NCI-H2107 treated with DMSO at 0.1 percent for 48 hours (cell line): ENCODE measurements around the gene GARNL3.

Experiments
- DNase-seq: peaks from one replicate; lab custom pipeline; 2025; ENCODE audit not compliant: unreplicated experiment; lab: John Stamatoyannopoulos, UW

The GARNL3 gene

GRCh38 chr9:127397646-127398274 is 133.2 kb downstream of the GARNL3 start:
- no peak for DNase-seq

- no peak for DNase-seq
Measured at GRCh38 chr9:127398275-127398647, 133.7 kb downstream of the GARNL3 start.

- DNase-seq, result no peak
Measured at GRCh38 chr9:127398715-127399400, 134.3 kb downstream of the GARNL3 start.

GRCh38 chr9:127399736-127400269 is 135.2 kb downstream of the GARNL3 start:
- DNase-seq, result no peak

- DNase-seq, result no peak
Measured at GRCh38 chr9:127402401-127403090, 138.0 kb downstream of the GARNL3 start.

- DNase-seq, result no peak
Measured at GRCh38 chr9:127403507-127404192, 139.1 kb downstream of the GARNL3 start.

GRCh38 chr9:127404631-127405030 is 140.1 kb downstream of the GARNL3 start:
- no peak for DNase-seq

GRCh38 chr9:127405344-127406125 is 141.0 kb downstream of the GARNL3 start:
- no peak for DNase-seq

GRCh38 chr9:127406799-127407491 is 142.4 kb downstream of the GARNL3 start:
- DNase-seq, result no peak

- DNase-seq, result no peak
Measured at GRCh38 chr9:127407492-127407843, 142.9 kb downstream of the GARNL3 start.

- no peak for DNase-seq
Measured at GRCh38 chr9:127411122-127411521, 146.5 kb downstream of the GARNL3 start.

- DNase-seq, result no peak
Measured at GRCh38 chr9:127415141-127415540, 150.6 kb downstream of the GARNL3 start.

GRCh38 chr9:127415657-127416056 is 151.1 kb downstream of the GARNL3 start:
- no peak for DNase-seq

GRCh38 chr9:127417131-127418036 is 152.8 kb downstream of the GARNL3 start:
- DNase-seq, result no peak

- no peak for DNase-seq
Measured at GRCh38 chr9:127418037-127418471, 153.5 kb downstream of the GARNL3 start.

GRCh38 chr9:127419348-127419747 is 154.8 kb downstream of the GARNL3 start:
- DNase-seq, result no peak

- DNase-seq, result no peak
Measured at GRCh38 chr9:127421057-127421456, 156.5 kb downstream of the GARNL3 start.

GRCh38 chr9:127422133-127422782 is 157.7 kb downstream of the GARNL3 start:
- no peak for DNase-seq

GRCh38 chr9:127422787-127423186 is 158.2 kb downstream of the GARNL3 start:
- DNase-seq, result no peak
